Retina (tissue), 1 donor: ENCODE measurements around the gene HDAC4.
"Not testable (repeated sequence)": the region's sequence is repeated elsewhere in the genome, so short reads cannot be mapped to it uniquely, and the experiment has no call there.

ENCODE experiments used
- DNase-seq: peaks from one replicate; pipeline ENCODE4 v3.0.0-alpha.2; 2016

HDAC4 gene

GRCh38 chr2:239069362-239070333 is 331.2 kb downstream of the HDAC4 start:
- DNase-seq, result not testable (repeated sequence)

DNA sequence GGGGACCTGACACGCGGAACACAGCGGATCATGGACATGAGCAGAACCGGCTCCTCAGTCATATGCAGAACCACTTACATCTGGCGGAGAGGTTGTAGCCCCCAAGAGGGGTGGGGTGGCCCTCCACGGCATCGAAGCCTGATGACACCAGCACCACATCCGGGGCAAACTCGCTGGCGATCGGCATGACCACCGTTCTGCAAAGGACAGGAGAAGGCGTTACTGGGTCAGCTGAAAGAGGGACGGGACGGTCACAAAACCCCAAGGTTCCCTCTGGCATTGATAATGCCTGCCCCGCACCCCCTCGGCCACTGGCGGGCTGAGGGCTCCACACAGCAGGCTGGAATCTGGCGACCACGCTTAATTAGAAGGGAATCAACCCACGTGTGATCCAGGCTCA is 332.4 kb downstream of the HDAC4 start:
- DNase-seq, result no peak

DNA sequence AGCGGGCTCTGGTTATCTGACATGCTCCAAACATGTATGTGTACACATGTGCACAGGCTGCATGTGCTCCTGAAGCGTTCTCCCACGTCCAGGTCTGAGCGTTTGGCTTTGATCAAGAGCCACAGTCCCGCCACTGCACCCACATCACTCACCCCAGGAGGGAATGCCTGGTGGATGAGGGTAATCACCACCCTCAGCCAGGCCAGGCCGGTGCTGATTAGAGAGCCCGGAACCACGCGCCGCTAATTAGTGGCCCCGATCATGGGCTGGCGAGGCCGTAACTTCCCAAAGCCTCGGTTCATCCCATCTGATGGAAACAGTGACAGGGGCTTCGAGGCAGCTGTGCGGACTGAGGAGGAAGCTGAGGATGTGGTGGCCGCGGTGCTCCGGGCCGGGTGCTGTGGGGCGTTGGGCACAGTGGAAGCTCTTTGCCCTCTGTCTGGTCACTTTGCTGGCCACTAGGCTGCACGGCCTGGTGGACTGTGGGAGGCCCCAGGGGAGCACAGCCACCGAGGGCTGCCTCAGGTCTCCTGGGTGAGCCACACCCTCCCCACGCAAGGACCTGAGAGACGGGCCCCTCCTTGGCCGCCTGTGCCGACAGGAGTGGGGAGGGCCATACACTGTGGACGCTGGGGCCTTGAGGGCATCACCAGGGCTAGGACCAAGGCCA is 333.5 kb downstream of the HDAC4 start:
- DNase-seq, result no peak

- DNase-seq, result no peak
Measured at GRCh38 chr2:239066597-239066996, 334.2 kb downstream of the HDAC4 start.

DNA sequence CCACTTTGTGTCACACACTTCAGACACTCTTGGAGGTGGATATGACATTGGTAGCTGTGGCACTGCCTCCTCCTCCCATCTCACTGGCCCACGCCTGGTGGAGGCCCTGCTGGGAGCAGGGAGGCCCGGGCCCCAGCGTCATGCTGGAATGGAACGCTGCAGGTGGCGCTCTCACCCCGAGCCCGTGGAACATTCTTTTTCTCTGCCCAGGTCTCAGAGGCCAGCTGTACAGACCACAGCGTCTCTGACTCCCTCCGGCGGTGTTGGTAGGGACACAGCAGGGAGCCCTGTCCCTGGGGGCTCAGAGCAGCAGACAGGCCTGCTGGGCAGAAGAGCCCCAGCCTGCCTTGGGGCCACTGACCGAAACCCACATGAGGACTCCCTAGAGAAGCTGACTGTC is 334.9 kb downstream of the HDAC4 start:
- no peak for DNase-seq

- DNase-seq, result no peak
Measured at GRCh38 chr2:239065537-239065936, 335.3 kb downstream of the HDAC4 start.

GRCh38 chr2:239064891-239065290 is 335.9 kb downstream of the HDAC4 start:
- no peak for DNase-seq

DNA sequence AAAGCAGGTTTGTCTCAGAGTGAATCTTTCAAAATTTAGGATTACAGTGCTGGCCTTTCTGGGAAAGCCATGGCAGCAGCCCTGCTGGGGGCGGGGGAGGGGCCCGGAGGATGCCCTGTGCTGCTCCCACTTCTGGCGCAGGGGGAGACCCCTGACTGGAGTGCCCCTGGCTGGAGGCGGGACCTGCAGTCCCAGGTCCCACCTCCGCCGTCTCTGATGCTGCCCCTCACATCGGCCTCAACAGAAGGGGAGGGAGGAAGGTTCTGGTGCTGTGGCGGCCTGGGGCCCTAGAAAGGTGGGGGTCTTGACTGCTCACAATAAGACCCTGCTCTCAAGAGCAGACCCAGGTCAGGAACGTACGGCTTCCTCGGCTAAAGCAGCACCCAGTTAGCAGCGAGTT is 336.6 kb downstream of the HDAC4 start:
- no peak for DNase-seq

GRCh38 chr2:239062743-239063142 is 338.1 kb downstream of the HDAC4 start:
- no peak for DNase-seq

- DNase-seq, result no peak
Measured at GRCh38 chr2:239061824-239062570, 338.8 kb downstream of the HDAC4 start.

- no peak for DNase-seq
Measured at GRCh38 chr2:239061121-239061666, 339.6 kb downstream of the HDAC4 start.

GRCh38 chr2:239060676-239061075 is 340.1 kb downstream of the HDAC4 start:
- DNase-seq, result no peak

DNA sequence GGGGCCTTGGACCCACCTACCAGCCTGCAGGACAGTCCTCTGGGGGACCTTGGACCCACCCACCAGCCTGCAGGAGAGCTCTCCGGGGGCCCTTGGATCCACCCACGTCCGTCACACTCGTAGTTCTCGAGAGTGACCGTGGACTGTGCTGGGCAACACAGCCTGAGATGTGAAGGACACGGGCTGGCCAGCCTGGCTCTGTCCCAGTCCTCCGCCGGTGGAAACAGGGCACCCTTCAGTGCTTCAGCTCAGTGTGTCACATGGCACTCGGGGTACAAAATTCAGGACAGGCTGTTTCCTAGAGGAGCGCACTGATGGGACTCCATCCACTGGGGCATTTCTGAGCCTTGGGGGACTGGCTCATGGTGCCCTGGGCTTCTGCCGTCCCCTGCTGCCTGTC is 341.0 kb downstream of the HDAC4 start:
- no peak for DNase-seq

GRCh38 chr2:239058766-239059165 is 342.1 kb downstream of the HDAC4 start:
- no peak for DNase-seq

- DNase-seq, result no peak
Measured at GRCh38 chr2:239057533-239057932, 343.3 kb downstream of the HDAC4 start.

GRCh38 chr2:239056611-239057010 is 344.2 kb downstream of the HDAC4 start:
- no peak for DNase-seq

GRCh38 chr2:239055756-239056493 is 344.9 kb downstream of the HDAC4 start:
- no peak for DNase-seq

GRCh38 chr2:239054921-239055320 is 345.9 kb downstream of the HDAC4 start:
- DNase-seq, result no peak

- DNase-seq, result no peak
Measured at GRCh38 chr2:239053801-239054503, 346.9 kb downstream of the HDAC4 start.

- DNase-seq, result no peak
Measured at GRCh38 chr2:239052798-239053665, 347.8 kb downstream of the HDAC4 start.
